GM18517 (cell line): ENCODE results near the gene GDAP2.

ENCODE experiments used
- ATAC-seq: cut with Tn5 transposase; IDR thresholded peaks from one replicate; pipeline ENCODE4 v1.9.1; 2021; ENCODE audit warnings: mild to moderate bottlenecking, moderate library complexity; ENCODE audit not compliant: unreplicated experiment

Gene GDAP2

GRCh38 chr1:117814856-117815797 is 114.3 kb downstream of the GDAP2 start:
- no peak for ATAC-seq
